GM19239 (cell line): ENCODE results near the gene CNOT6.
A peak's percentile ranks its signal among the peaks of the same experiment; 100 is the strongest.
"Not testable (repeated sequence)": the region's sequence is repeated elsewhere in the genome, so short reads cannot be mapped to it uniquely, and the experiment has no call there.

Experiments used
- DNase-seq: peaks from one replicate; pipeline ENCODE4 v3.0.0; 2011; ENCODE audit warnings: low spot score; ENCODE audit not compliant: insufficient read length
- FAIRE-seq: peaks from 2 replicates; lab custom pipeline; 2011; peaks lifted over from hg19 to GRCh38; lab: Jason Lieb, UNC

Gene CNOT6

GRCh38 chr5:180494060-180494509, at the start of gene CNOT6:
CNOT6 (plus strand) TSS chr5:180494379; CDS start chr5:180529277, 34,898 bp downstream.
- FAIRE-seq = peak; percentile 84
- peak; percentile 95 for DNase-seq

GRCh38 chr5:180454752-180455151, 39.4 kb upstream of the CNOT6 start:
- DNase-seq (no peak), FAIRE-seq (no peak)

- DNase-seq = no peak
- no peak for FAIRE-seq
Observed at GRCh38 chr5:180455872-180456271, 38.3 kb upstream of the CNOT6 start.

GRCh38 chr5:180456792-180457191, 37.4 kb upstream of the CNOT6 start:
- DNase-seq (no peak), FAIRE-seq (no peak)

- not testable (repeated sequence) for DNase-seq, FAIRE-seq
Observed at GRCh38 chr5:180458852-180459673, 35.1 kb upstream of the CNOT6 start.

GRCh38 chr5:180459674-180460142, 34.5 kb upstream of the CNOT6 start:
- DNase-seq, FAIRE-seq: not testable (repeated sequence)

GRCh38 chr5:180460834-180461233, 33.3 kb upstream of the CNOT6 start:
- DNase-seq = no peak

GRCh38 chr5:180461303-180461702, 32.9 kb upstream of the CNOT6 start:
- FAIRE-seq = no peak
- no peak for DNase-seq

More at GRCh38 chr5:180460834-180461233, 33.3 kb upstream of the CNOT6 start:
- FAIRE-seq = no peak

- FAIRE-seq (no peak), DNase-seq (no peak)
Observed at GRCh38 chr5:180463216-180463900, 30.8 kb upstream of the CNOT6 start.

GRCh38 chr5:180463916-180464602, 30.1 kb upstream of the CNOT6 start:
- FAIRE-seq = no peak
- no peak for DNase-seq

GRCh38 chr5:180464603-180464970, 29.6 kb upstream of the CNOT6 start:
- FAIRE-seq = no peak

GRCh38 chr5:180465052-180465451, 29.1 kb upstream of the CNOT6 start:
- not testable (repeated sequence) for FAIRE-seq, DNase-seq

More at GRCh38 chr5:180464603-180464970, 29.6 kb upstream of the CNOT6 start:
- DNase-seq = no peak

- FAIRE-seq = no peak
Observed at GRCh38 chr5:180466316-180466715, 27.9 kb upstream of the CNOT6 start.

GRCh38 chr5:180467028-180467975, 26.9 kb upstream of the CNOT6 start:
- DNase-seq (no peak), FAIRE-seq (no peak)

More at GRCh38 chr5:180466316-180466715, 27.9 kb upstream of the CNOT6 start:
- DNase-seq = no peak

- DNase-seq (no peak), FAIRE-seq (no peak)
Observed at GRCh38 chr5:180467989-180468731, 26.0 kb upstream of the CNOT6 start.

GRCh38 chr5:180468732-180469585, 25.2 kb upstream of the CNOT6 start:
- FAIRE-seq = no peak
- no peak for DNase-seq

GRCh38 chr5:180469586-180469865, 24.7 kb upstream of the CNOT6 start:
- FAIRE-seq = no peak

GRCh38 chr5:180469866-180470265, 24.3 kb upstream of the CNOT6 start:
- DNase-seq (no peak), FAIRE-seq (no peak)

More at GRCh38 chr5:180469586-180469865, 24.7 kb upstream of the CNOT6 start:
- no peak for DNase-seq
